H1 (cell line): ENCODE data around the gene RMDN3. TPM values are rescaled to one million over a fixed set of nuclear protein-coding genes. Genes with fewer than 3 reads are reported as not detected.

Source experiments
- CTCF ChIA-PET: fragments of 300-600 bp; sonication (Branson Sonifier 250); formaldehyde crosslinking; loops from one replicate; lab custom pipeline; 2021; ENCODE audit not compliant: partially characterized antibody; lab: Charles Lee
- POLR2A ChIA-PET: fragments of 300-600 bp; sonication (Branson Sonifier 250); formaldehyde crosslinking; loops from one replicate; lab custom pipeline; 2021; ENCODE audit warnings: inconsistent platforms; ENCODE audit not compliant: partially characterized antibody; lab: Charles Lee
- DNase-seq, 2 experiments: peaks; one replicate each; pipeline versions ENCODE4 v3.0.0 to v3.0.0-alpha.2; 2010 to 2022; ENCODE audit warnings: low spot score in 2 of 2, low read depth in 1 of 2, mixed read lengths in 1 of 2
- FAIRE-seq: peaks from 2 replicates; lab custom pipeline; 2011; peaks lifted over from hg19 to GRCh38; lab: Jason Lieb, UNC
- H2AFZ ChIP-seq: 2 replicates; pipeline ENCODE4 v1.8.1; 2012; ENCODE audit warnings: low read length, inconsistent platforms
- H2AK5ac ChIP-seq: 2 replicates; pipeline ENCODE4 v1.6.1; 2013; ENCODE audit warnings: low read depth, low read length
- H2BK120ac ChIP-seq: replicated peaks from 2 replicates; pipeline ENCODE3; 2013; ENCODE audit warnings: low read depth, low read length, inconsistent platforms
- H2BK12ac ChIP-seq: 2 replicates; pipeline ENCODE4 v1.6.1; 2013; ENCODE audit warnings: low read depth, low read length
- H2BK15ac ChIP-seq: 2 replicates; pipeline ENCODE4 v1.6.1; 2013; ENCODE audit warnings: low read length
- H2BK20ac ChIP-seq: 2 replicates; pipeline ENCODE4 v1.6.1; 2013; ENCODE audit warnings: low read length
- H2BK5ac ChIP-seq: 2 replicates; pipeline ENCODE4 v1.6.1; 2013; ENCODE audit warnings: low read depth, low read length
- H3K14ac ChIP-seq: 2 replicates; pipeline ENCODE4 v1.6.1; 2013; ENCODE audit warnings: inconsistent platforms; ENCODE audit not compliant: insufficient read length
- H3K18ac ChIP-seq: 2 replicates; pipeline ENCODE4 v1.6.1; 2013; ENCODE audit warnings: low read length; ENCODE audit errors: extremely low read depth
- H3K23ac ChIP-seq: 2 replicates; pipeline ENCODE4 v1.6.1; 2013; ENCODE audit warnings: inconsistent platforms; ENCODE audit not compliant: insufficient read length
- H3K23me2 ChIP-seq: 2 replicates; pipeline ENCODE4 v1.6.1; 2013; ENCODE audit warnings: low read depth, low read length
- H3K27ac ChIP-seq: 2 replicates; pipeline ENCODE4 v1.6.1; 2011; ENCODE audit warnings: low read depth, low read length, inconsistent platforms
- H3K27me3 ChIP-seq, 4 experiments: replicated peaks in 1 of 4; 1 replicate in 1 of 4; 2 replicates in 3 of 4; pipeline versions ENCODE4 v1.6.1 to v1.8.1; 2011 to 2013; ENCODE audit warnings: low read length in 3 of 4, mild to moderate bottlenecking in 3 of 4, inconsistent platforms in 2 of 4, mixed read lengths in 2 of 4, moderate library complexity in 1 of 4; ENCODE audit not compliant: control insufficient read depth in 3 of 4, insufficient read depth in 3 of 4; ENCODE audit errors: extremely low read depth in 1 of 4
- H3K36me3 ChIP-seq, 4 experiments: 2 replicates each; pipeline versions ENCODE4 v1.6.1 to v1.8.1; 2011 to 2013; ENCODE audit warnings: mild to moderate bottlenecking in 4 of 4, low read length in 3 of 4, moderate library complexity in 2 of 4, control low read depth in 1 of 4, inconsistent platforms in 1 of 4; ENCODE audit not compliant: insufficient read depth in 4 of 4, control insufficient read depth in 2 of 4
- H3K4ac ChIP-seq: replicated peaks from 2 replicates; pipeline ENCODE3; 2013; ENCODE audit warnings: low read length, low read depth, mixed read lengths, inconsistent platforms; ENCODE audit not compliant: insufficient read length
- H3K4me1 ChIP-seq, 4 experiments: replicated peaks in 1 of 4; 1 replicate in 1 of 4; 2 replicates in 3 of 4; pipeline versions ENCODE4 v1.6.1 to v1.8.1; 2011 to 2013; ENCODE audit warnings: low read length in 3 of 4, inconsistent platforms in 2 of 4, mixed read lengths in 1 of 4; ENCODE audit not compliant: insufficient read depth in 4 of 4, control insufficient read depth in 3 of 4
- H3K4me2 ChIP-seq, 2 experiments: 2 replicates each; pipeline versions ENCODE4 v1.6.1 to v1.8.1; 2011 to 2013; ENCODE audit warnings: low read depth in 2 of 2, low read length in 2 of 2, control low read depth in 1 of 2, inconsistent platforms in 1 of 2, mild to moderate bottlenecking in 1 of 2; ENCODE audit not compliant: insufficient read depth in 1 of 2
- H3K4me3 ChIP-seq, 4 experiments: fragments of 200-600, 300-600 bp in 1 of 4; sonication (generic), shearing (Covaris generic), sonication (Bioruptor Twin) in 1 of 4; 2 replicates each; pipeline versions ENCODE4 v1.5.1 to v1.8.1; 2011 to 2016; ENCODE audit warnings: low read length in 4 of 4, low read depth in 3 of 4, control low read depth in 2 of 4, inconsistent platforms in 2 of 4, mild to moderate bottlenecking in 2 of 4, mixed read lengths in 1 of 4, moderate library complexity in 1 of 4; ENCODE audit not compliant: insufficient read depth in 2 of 4; ENCODE audit errors: extremely low read depth in 1 of 4
- H3K56ac ChIP-seq: replicated peaks from 2 replicates; pipeline ENCODE3; 2013; ENCODE audit warnings: low read depth, mild to moderate bottlenecking, mixed read lengths, low read length, inconsistent platforms; ENCODE audit not compliant: insufficient read length
- H3K79me1 ChIP-seq: 2 replicates; pipeline ENCODE4 v1.6.1; 2013; ENCODE audit warnings: low read depth, low read length, control low read depth
- H3K79me2 ChIP-seq, 2 experiments: 2 replicates each; pipeline versions ENCODE4 v1.6.1 to v1.8.1; 2012 to 2013; ENCODE audit warnings: low read length in 2 of 2, mild to moderate bottlenecking in 2 of 2, inconsistent platforms in 1 of 2; ENCODE audit not compliant: insufficient read depth in 2 of 2, control insufficient read depth in 1 of 2
- H3K9ac ChIP-seq, 4 experiments: replicated peaks in 1 of 4; 1 replicate in 1 of 4; 2 replicates in 3 of 4; pipeline versions ENCODE4 v1.6.1 to v1.8.1; 2011 to 2013; ENCODE audit warnings: low read depth in 3 of 4, low read length in 3 of 4, control low read depth in 2 of 4, mild to moderate bottlenecking in 2 of 4, moderate library complexity in 2 of 4, inconsistent platforms in 1 of 4; ENCODE audit errors: extremely low read depth in 1 of 4
- H3K9me3 ChIP-seq, 2 experiments: 2 replicates each; pipeline versions ENCODE4 v1.6.1 to v1.8.1; 2012 to 2013; ENCODE audit warnings: mild to moderate bottlenecking in 2 of 2, moderate library complexity in 2 of 2, control low read depth in 1 of 2, inconsistent platforms in 1 of 2, low read depth in 1 of 2, low read length in 1 of 2, mixed read lengths in 1 of 2; ENCODE audit not compliant: insufficient read depth in 2 of 2
- H4K20me1 ChIP-seq, 2 experiments: replicated peaks in 1 of 2; 2 replicates each; pipeline versions ENCODE3 to v1.8.1; 2011 to 2013; ENCODE audit warnings: inconsistent platforms in 2 of 2, low read length in 2 of 2, mild to moderate bottlenecking in 1 of 2; ENCODE audit not compliant: insufficient read depth in 2 of 2, control insufficient read depth in 1 of 2
- H4K5ac ChIP-seq: 2 replicates; pipeline ENCODE4 v1.6.1; 2013; ENCODE audit warnings: low read length, low read depth, mixed read lengths, inconsistent platforms; ENCODE audit not compliant: insufficient read length
- H4K8ac ChIP-seq: 2 replicates; pipeline ENCODE4 v1.8.0; 2013; ENCODE audit warnings: mild to moderate bottlenecking, moderate library complexity, low read length, inconsistent platforms; ENCODE audit not compliant: insufficient read depth; ENCODE audit errors: extremely low read depth
- H4K91ac ChIP-seq: replicated peaks from 2 replicates; pipeline ENCODE3; 2013; ENCODE audit warnings: low read length, mixed read lengths, inconsistent platforms; ENCODE audit not compliant: insufficient read length
- TCF12 ChIP-seq: IDR thresholded peaks from 2 replicates; pipeline ENCODE4 v1.6.1; 2011; ENCODE audit warnings: low read depth, mild to moderate bottlenecking, low read length
- WGBS, 2 experiments: shearing (Covaris generic) in 1 of 2; methylation state at CpG; one replicate each; pipeline versions ENCODE4 v1.1.6 to v1.1.7; 2013 to 2015; ENCODE audit warnings: low lambda C conversion rate in 2 of 2, mixed read lengths in 2 of 2, inconsistent platforms in 1 of 2, low coverage in 1 of 2, missing lambda C conversion rate in 1 of 2; ENCODE audit not compliant: insufficient replicate concordance in 2 of 2, insufficient coverage in 1 of 2, insufficient read length in 1 of 2; ENCODE audit errors: extremely low coverage in 1 of 2, missing lambda C conversion rate in 1 of 2; 5-methylcytosine and 5-hydroxymethylcytosine counted together
- polyA plus RNA-seq, 7 experiments: library from polyadenylated mRNA; depleted of rRNA in 3 of 7; stranded (reverse) in 5 of 7; unstranded in 2 of 7; fragments of >200 nt in 5 of 7; fragments of 200-250 nt in 2 of 7; gene quantifications; 1 replicate in 5 of 7; 2 replicates in 1 of 7; 4 replicates in 1 of 7; pipeline versions ENCODE4 v1.2.1 to v1.2.3, GENCODE V29; 2011 to 2013; ENCODE audit warnings: missing spikeins in 2 of 7, mixed read lengths in 2 of 7
- total RNA-seq: library from RNA; stranded (reverse); fragmentation: NEBNext Ultra II Directional; extraction: Animal tissue kit (Norgen Biotek cat#: 25700); gene quantifications from 2 replicates; pipeline ENCODE4 v1.2.1, GENCODE V29; 2021

RMDN3 gene
- total and polyA plus RNA-seq, 2 of the 8 experiments (the other 6 are each of a cell fraction or from before 2014, with no cell fraction given): 10.8 to 24.1 TPM

DNA sequence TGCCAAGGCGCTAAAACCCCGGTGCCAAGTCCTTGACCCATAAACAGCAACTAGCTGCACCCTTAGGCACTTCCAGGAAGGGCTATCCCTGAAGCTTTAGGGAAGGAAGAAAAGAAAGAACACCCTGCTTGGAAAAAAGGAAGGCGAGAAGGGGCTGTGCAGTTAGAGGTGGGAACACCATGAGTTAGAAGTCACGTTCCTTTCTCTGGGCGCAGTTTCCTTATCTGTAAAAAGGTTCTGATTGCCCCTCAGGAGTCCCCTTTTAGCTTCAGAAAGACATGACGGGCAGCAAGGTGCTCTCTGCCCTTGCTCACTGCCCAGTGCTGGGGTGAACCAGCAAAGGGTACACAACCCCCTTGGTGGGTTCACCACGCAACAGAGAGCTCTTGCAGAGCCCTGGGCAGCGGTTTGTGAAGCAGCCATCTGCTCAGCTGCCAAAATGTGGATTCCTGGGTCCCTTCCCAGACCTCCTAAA lies 9.6 kb upstream of the RMDN3 start:
- Histone ChIP-seq H3K36me3 (no peaks in the 10 kb centered on the region), H2BK15ac (no peak overlapping the region), H3K4me1 (peaks cover 6 to 30% (median 19%) of the 10 kb centered on the region in 4 experiments), H4K5ac (no peak overlapping the region), H4K20me1 (peaks cover 0 to 2% of the 10 kb centered on the region in 2 experiments), H3K9ac (peak overlapping the region in 3 of 4 experiments; percentile 2 to 26 (median 20); a peak in 3 of 7 replicates), H3K79me1 (no peaks in the 10 kb centered on the region), H3K79me2 (no peaks in the 10 kb centered on the region), H3K56ac (no peak overlapping the region), H3K9me3 (no peaks in the 10 kb centered on the region), H2BK5ac (no peak overlapping the region), H2BK12ac (no peak overlapping the region), H3K14ac (no peak overlapping the region), H3K4me3 (peak overlapping the region; percentile 44 to 81 (median 74)), H4K8ac (no peak overlapping the region), H2BK120ac (no peak overlapping the region), H3K4me2 (peak overlapping the region; percentile 65 to 92), H3K4ac (no peak overlapping the region), H3K23ac (no peak overlapping the region), H3K18ac (0 out of 2 replicates have a peak overlapping the region, but pooled peaks have one; percentile 38), H4K91ac (no peak overlapping the region), H3K27ac (no peak overlapping the region), H2AFZ (no peak overlapping the region), H3K23me2 (peaks cover 14% of the 10 kb centered on the region; the same call in 1 of the 2 replicates), H3K27me3 (peaks cover 0 to 7% (median 3%) of the 10 kb centered on the region in 4 experiments; a peak in 5 of 7 replicates), H2AK5ac (no peak overlapping the region), H2BK20ac (no peak overlapping the region)
- POLR2A ChIA-PET: interaction anchor here (0.6 to 3.0 kb wide), 14 partner anchors 8 to 526 kb away, joined by 3 to 11 read pairs (median 6); partner anchors contain the start of genes RAD51 and SPINT1
- DNase-seq (no peak), FAIRE-seq (no peak)
- WGBS, 2 experiments: 42% methylated on average over 8 of the region's 8 CpGs; no CpG with 5 or more reads in 1 of the 2 experiments
- TF ChIP-seq TCF12: no peak
- CTCF ChIA-PET: interaction anchor here (0.6 to 15.3 kb wide), 12 partner anchors 18 to 510 kb away, joined by 3 to 184 read pairs (median 4); no protein-coding TSS in a partner anchor
